ENCODE data around the gene RNU6-7.

The RNU6-7 gene

GRCh38 chr14:32201193-32201815 is 541 bp upstream of the RNU6-7 start:
- peak overlapping the region; percentile 93 for H3K4me2 ChIP-seq
- H3K4me3 ChIP-seq (IDR thresholded peaks at IDR 0.05; ENCODE audit: insufficient read depth, low read depth, low read length): no peak overlapping the region
- no peaks in the 10 kb centered on the region for H3K79me2 ChIP-seq (ENCODE audit: insufficient read depth, low read depth)
- H3K27me3 ChIP-seq (ENCODE audit: insufficient read depth, low read depth): no peaks in the 10 kb centered on the region
- peak overlapping the region; percentile 85 for H3K27ac ChIP-seq
- H3K36me3 ChIP-seq (ENCODE audit: insufficient read depth): no peaks in the 10 kb centered on the region
- H3K4me1 ChIP-seq (ENCODE audit: low read depth, poor library complexity, severe bottlenecking): peaks cover 49% of the 10 kb centered on the region
- no peak for TF ChIP-seq CTCF (conservative IDR thresholded peaks at IDR 0.05; ENCODE audit: low read depth, low read length)
- peak overlapping the region; percentile 92; the same call in 1 of the 2 replicates for H3K9ac ChIP-seq
- no peaks in the 10 kb centered on the region for H4K20me1 ChIP-seq (ENCODE audit: insufficient read depth)
- peak overlapping the region; percentile 80 for H2AFZ ChIP-seq (ENCODE audit: low read depth)

- Histone ChIP-seq H3K9ac (peak overlapping the region; percentile 92; the same call in 1 of the 2 replicates), H3K4me2 (peak overlapping the region; percentile 93), H3K4me3 (IDR thresholded peaks at IDR 0.05; ENCODE audit: insufficient read depth, low read depth, low read length) (no peak overlapping the region), H3K4me1 (ENCODE audit: low read depth, poor library complexity, severe bottlenecking) (peaks cover 41% of the 10 kb centered on the region), H3K79me2 (ENCODE audit: insufficient read depth, low read depth) (no peaks in the 10 kb centered on the region), H3K27ac (peak overlapping the region; percentile 85), H2AFZ (ENCODE audit: low read depth) (peak overlapping the region; percentile 80), H3K36me3 (ENCODE audit: insufficient read depth) (no peaks in the 10 kb centered on the region), H3K27me3 (ENCODE audit: insufficient read depth, low read depth) (no peaks in the 10 kb centered on the region), H4K20me1 (ENCODE audit: insufficient read depth) (no peaks in the 10 kb centered on the region)
- no peak for TF ChIP-seq CTCF (conservative IDR thresholded peaks at IDR 0.05; ENCODE audit: low read depth, low read length)
Observed at GRCh38 chr14:32202491-32202997, 699 bp downstream of the RNU6-7 start.

- no peaks in the 10 kb centered on the region for H4K20me1 ChIP-seq (ENCODE audit: insufficient read depth)
- H3K36me3 ChIP-seq (ENCODE audit: insufficient read depth): no peaks in the 10 kb centered on the region
- no peak for TF ChIP-seq CTCF (conservative IDR thresholded peaks at IDR 0.05; ENCODE audit: low read depth, low read length)
- peak within 1 kb of the TSS; percentile 93 for H3K4me2 ChIP-seq
- peak within 1 kb of the TSS; percentile 81 for H2AFZ ChIP-seq (ENCODE audit: low read depth)
- H3K79me2 ChIP-seq (ENCODE audit: insufficient read depth, low read depth): no peaks in the 10 kb centered on the region
- peak within 1 kb of the TSS; percentile 92 for H3K9ac ChIP-seq
- no peak within 1 kb of the TSS for H3K4me3 ChIP-seq (IDR thresholded peaks at IDR 0.05; ENCODE audit: insufficient read depth, low read depth, low read length)
- peaks cover 36% of the 10 kb centered on the region for H3K4me1 ChIP-seq (ENCODE audit: low read depth, poor library complexity, severe bottlenecking)
- peak within 1 kb of the TSS; percentile 85 for H3K27ac ChIP-seq
- no peaks in the 10 kb centered on the region for H3K27me3 ChIP-seq (ENCODE audit: insufficient read depth, low read depth)
Observed at GRCh38 chr14:32202998-32203882, 1.4 kb downstream of the RNU6-7 start, which contains the start of gene RNU6-8. TSS of gene RNU6-8 (minus strand) at chr14:32203269.

GRCh38 chr14:32203928-32204357 is 2.1 kb downstream of the RNU6-7 start:
- Histone ChIP-seq H3K9ac (peak overlapping the region; percentile 92; the same call in 1 of the 2 replicates), H3K4me1 (ENCODE audit: low read depth, poor library complexity, severe bottlenecking) (peaks cover 28% of the 10 kb centered on the region), H2AFZ (ENCODE audit: low read depth) (peak overlapping the region; percentile 81), H4K20me1 (ENCODE audit: insufficient read depth) (no peaks in the 10 kb centered on the region), H3K4me3 (IDR thresholded peaks at IDR 0.05; ENCODE audit: insufficient read depth, low read depth, low read length) (no peak overlapping the region), H3K27ac (peak overlapping the region; percentile 85), H3K36me3 (ENCODE audit: insufficient read depth) (no peaks in the 10 kb centered on the region), H3K27me3 (ENCODE audit: insufficient read depth, low read depth) (no peaks in the 10 kb centered on the region), H3K79me2 (ENCODE audit: insufficient read depth, low read depth) (no peaks in the 10 kb centered on the region), H3K4me2 (peak overlapping the region; percentile 93)
- TF ChIP-seq CTCF (conservative IDR thresholded peaks at IDR 0.05; ENCODE audit: low read depth, low read length): no peak

Data from KMS-11 (cell line).